ENCODE data around the gene ZNF277.
"Not testable (repeated sequence)": the region's sequence is repeated elsewhere in the genome, so short reads cannot be mapped to it uniquely, and the experiment has no call there.

DNA sequence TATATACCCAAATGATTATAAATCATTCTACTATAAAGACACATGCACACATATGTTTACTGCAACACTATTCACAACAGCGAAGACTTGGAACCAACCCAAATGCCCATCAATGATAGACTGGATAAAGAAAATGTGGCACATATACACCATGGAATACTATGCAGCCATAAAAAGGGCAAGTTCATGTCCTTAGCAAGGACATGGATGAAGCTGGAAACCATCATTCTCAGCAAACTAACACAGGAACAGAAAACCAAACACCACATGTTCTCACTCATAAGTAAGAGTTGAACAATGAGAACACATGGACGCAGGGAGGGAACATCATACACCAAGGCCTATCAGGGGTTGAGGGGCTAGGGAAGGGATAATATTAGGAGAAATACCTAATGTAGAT is 110.3 kb downstream of the ZNF277 start:
- TF ChIP-seq, protein P1, sequence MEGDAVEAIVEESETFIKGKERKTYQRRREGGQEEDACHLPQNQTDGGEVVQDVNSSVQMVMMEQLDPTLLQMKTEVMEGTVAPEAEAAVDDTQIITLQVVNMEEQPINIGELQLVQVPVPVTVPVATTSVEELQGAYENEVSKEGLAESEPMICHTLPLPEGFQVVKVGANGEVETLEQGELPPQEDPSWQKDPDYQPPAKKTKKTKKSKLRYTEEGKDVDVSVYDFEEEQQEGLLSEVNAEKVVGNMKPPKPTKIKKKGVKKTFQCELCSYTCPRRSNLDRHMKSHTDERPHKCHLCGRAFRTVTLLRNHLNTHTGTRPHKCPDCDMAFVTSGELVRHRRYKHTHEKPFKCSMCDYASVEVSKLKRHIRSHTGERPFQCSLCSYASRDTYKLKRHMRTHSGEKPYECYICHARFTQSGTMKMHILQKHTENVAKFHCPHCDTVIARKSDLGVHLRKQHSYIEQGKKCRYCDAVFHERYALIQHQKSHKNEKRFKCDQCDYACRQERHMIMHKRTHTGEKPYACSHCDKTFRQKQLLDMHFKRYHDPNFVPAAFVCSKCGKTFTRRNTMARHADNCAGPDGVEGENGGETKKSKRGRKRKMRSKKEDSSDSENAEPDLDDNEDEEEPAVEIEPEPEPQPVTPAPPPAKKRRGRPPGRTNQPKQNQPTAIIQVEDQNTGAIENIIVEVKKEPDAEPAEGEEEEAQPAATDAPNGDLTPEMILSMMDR (IDR thresholded peaks at IDR 0.05) = not testable (repeated sequence)
- TF ChIP-seq POLR2AphosphoS5 (IDR thresholded peaks at IDR 0.05); POLR2A (IDR thresholded peaks at IDR 0.05; ENCODE audit: low read depth); EP300 (IDR thresholded peaks at IDR 0.05): not testable (repeated sequence)

Measured in esophagus muscularis mucosa (tissue), 4 donors.